MM.1S (cell line): ENCODE results near the gene EMILIN2.

Experiments used
- DNase-seq: peaks from one replicate; pipeline ENCODE4 v3.0.0-alpha.2; 2015
- H2AFZ ChIP-seq: fragments of 300-600 bp; sonication (generic); 2 replicates; pipeline ENCODE4 v1.6.0; 2016; ENCODE audit warnings: antibody characterized with exemption, low read length
- H3F3A ChIP-seq: fragments of 300-600 bp; sonication (generic); 2 replicates; pipeline ENCODE4 v1.6.1; 2016; ENCODE audit warnings: mild to moderate bottlenecking, antibody characterized with exemption, low read length, moderate library complexity, mixed read lengths; ENCODE audit not compliant: insufficient read depth
- H3K27ac ChIP-seq: fragments of 300-600 bp; sonication (generic); 2 replicates; pipeline ENCODE4 v1.5.1; 2016; ENCODE audit warnings: mild to moderate bottlenecking, low read length
- H3K27me3 ChIP-seq: fragments of 300-600 bp; sonication (generic); replicated peaks from 2 replicates; pipeline ENCODE4 v1.6.0; 2016; ENCODE audit warnings: low read length; ENCODE audit not compliant: insufficient read depth
- H3K36me3 ChIP-seq: fragments of 300-600 bp; sonication (generic); replicated peaks from 2 replicates; pipeline ENCODE4 v1.6.1; 2016; ENCODE audit warnings: mild to moderate bottlenecking, low read length, mixed read lengths; ENCODE audit not compliant: insufficient read depth
- H3K4me1 ChIP-seq: fragments of 300-600 bp; sonication (generic); 2 replicates; pipeline ENCODE4 v1.6.1; 2016; ENCODE audit warnings: low read length, mixed read lengths
- H3K4me2 ChIP-seq: fragments of 300-600 bp; sonication (generic); 2 replicates; pipeline ENCODE4 v1.6.0; 2016; ENCODE audit warnings: low read depth, low read length
- H3K4me3 ChIP-seq: fragments of 300-600 bp; sonication (generic); 2 replicates; pipeline ENCODE4 v1.5.1; 2016; ENCODE audit warnings: low read length, mixed read lengths
- H3K79me2 ChIP-seq: fragments of 300-600 bp; sonication (generic); 2 replicates; pipeline ENCODE4 v1.6.1; 2016; ENCODE audit warnings: mixed run types, low read length, mixed read lengths
- H3K9ac ChIP-seq: fragments of 300-600 bp; sonication (generic); 2 replicates; pipeline ENCODE4 v1.6.1; 2016; ENCODE audit warnings: low read length, mixed read lengths
- H3K9me2 ChIP-seq: fragments of 300-600 bp; sonication (generic); replicated peaks from 2 replicates; pipeline ENCODE4 v1.6.1; 2016; ENCODE audit warnings: mild to moderate bottlenecking, low read length, mixed read lengths; ENCODE audit not compliant: insufficient read depth
- H3K9me3 ChIP-seq: fragments of 300-600 bp; sonication (generic); replicated peaks from 2 replicates; pipeline ENCODE4 v1.6.1; 2016; ENCODE audit warnings: mild to moderate bottlenecking, low read length, mixed read lengths; ENCODE audit not compliant: insufficient read depth
- H4K20me1 ChIP-seq: fragments of 300-600 bp; sonication (generic); 2 replicates; pipeline ENCODE4 v1.6.1; 2016; ENCODE audit warnings: mild to moderate bottlenecking, low read length, moderate library complexity, mixed read lengths; ENCODE audit not compliant: insufficient read depth
- CTCF ChIP-seq: fragments of 300-600 bp; sonication (generic); IDR thresholded peaks from 2 replicates; pipeline ENCODE4 v1.5.1; 2016; ENCODE audit warnings: antibody characterized with exemption, low read length, mixed read lengths
- EZH2 ChIP-seq: fragments of 300-600 bp; sonication (generic); optimal IDR thresholded peaks from 2 replicates; pipeline ENCODE3; 2017; ENCODE audit warnings: low read depth, mild to moderate bottlenecking, antibody characterized with exemption, low read length, mixed read lengths
- EZH2phosphoT487 ChIP-seq: fragments of 300-600 bp; sonication (generic); IDR thresholded peaks from 2 replicates; pipeline ENCODE4 v1.6.1; 2018; ENCODE audit warnings: antibody characterized with exemption, low read length

The EMILIN2 gene

GRCh38 chr18:2920546-2921343 lies 73.9 kb downstream of the EMILIN2 start:
- no peak overlapping the region for H3K27ac ChIP-seq
- H3K9me2 ChIP-seq, result no peaks in the 10 kb centered on the region
- H3K27me3 ChIP-seq, result no peaks in the 10 kb centered on the region
- no peaks in the 10 kb centered on the region for H4K20me1 ChIP-seq
- H2AFZ ChIP-seq, result no peak overlapping the region
- H3K36me3 ChIP-seq, result no peaks in the 10 kb centered on the region
- H3K4me2 ChIP-seq, result no peak overlapping the region
- no peaks in the 10 kb centered on the region for H3K9me3 ChIP-seq
- no peaks in the 10 kb centered on the region for H3K79me2 ChIP-seq
- DNase-seq, result no peak
- no peaks in the 10 kb centered on the region for H3K4me1 ChIP-seq
- no peaks in the 10 kb centered on the region for H3F3A ChIP-seq
- no peak overlapping the region for H3K9ac ChIP-seq
- TF ChIP-seq CTCF (no peak), EZH2 (no peak), EZH2phosphoT487 (no peak)
- no peak overlapping the region for H3K4me3 ChIP-seq

GRCh38 chr18:2921778-2922177 lies 75.0 kb downstream of the EMILIN2 start:
- Histone ChIP-seq H3K27ac (no peak overlapping the region), H3K36me3 (no peaks in the 10 kb centered on the region), H3K79me2 (no peaks in the 10 kb centered on the region), H3K9ac (no peak overlapping the region), H3F3A (no peaks in the 10 kb centered on the region), H3K27me3 (no peaks in the 10 kb centered on the region), H3K4me2 (no peak overlapping the region), H4K20me1 (no peaks in the 10 kb centered on the region), H2AFZ (no peak overlapping the region), H3K9me2 (no peaks in the 10 kb centered on the region), H3K4me3 (no peak overlapping the region), H3K9me3 (no peaks in the 10 kb centered on the region), H3K4me1 (no peaks in the 10 kb centered on the region)
- no peak for DNase-seq
- TF ChIP-seq EZH2 (no peak), CTCF (no peak), EZH2phosphoT487 (no peak)

GRCh38 chr18:2923464-2923863 lies 76.7 kb downstream of the EMILIN2 start:
- Histone ChIP-seq H3K4me3 (no peak overlapping the region), H3K27me3 (no peaks in the 10 kb centered on the region), H3K9ac (no peak overlapping the region), H3K4me1 (no peaks in the 10 kb centered on the region; the same call in 1 of the 2 replicates), H3K9me3 (no peaks in the 10 kb centered on the region), H3K4me2 (no peak overlapping the region), H3F3A (no peaks in the 10 kb centered on the region), H4K20me1 (no peaks in the 10 kb centered on the region), H3K36me3 (no peaks in the 10 kb centered on the region), H3K27ac (no peak overlapping the region), H3K79me2 (no peaks in the 10 kb centered on the region), H2AFZ (no peak overlapping the region), H3K9me2 (no peaks in the 10 kb centered on the region)
- DNase-seq, result no peak
- no peak for TF ChIP-seq EZH2phosphoT487
- TF ChIP-seq EZH2, result no peak
- TF ChIP-seq CTCF, result no peak
